Neural cell (in vitro differentiated cells): ENCODE results near the gene NARS2.

Experiments
- EP300 ChIP-seq: fragments of 450-650 bp; conservative IDR thresholded peaks from 2 replicates; pipeline ENCODE4 v1.6.1; 2014; ENCODE audit warnings: antibody characterized with exemption, mild to moderate bottlenecking, moderate library complexity; ENCODE audit not compliant: poor library complexity, severe bottlenecking
- EZH2 ChIP-seq: fragments of 200-600, 300-800 bp; shearing (Covaris generic), sonication (generic); IDR thresholded peaks from 2 replicates; pipeline ENCODE4 v1.6.1; 2014; ENCODE audit warnings: antibody characterized with exemption, low read length, borderline replicate concordance, mild to moderate bottlenecking; ENCODE audit not compliant: insufficient read depth, poor library complexity, severe bottlenecking
- MXI1 ChIP-seq: fragments of 450-650 bp; conservative IDR thresholded peaks from 2 replicates; pipeline ENCODE4 v1.6.1; 2014; ENCODE audit warnings: antibody characterized with exemption, mild to moderate bottlenecking; ENCODE audit not compliant: poor library complexity, severe bottlenecking
- POLR2AphosphoS5 ChIP-seq: IDR thresholded peaks from 2 replicates; pipeline ENCODE4 v1.6.1; 2012
- RAD21 ChIP-seq: fragments of 450-650 bp; conservative IDR thresholded peaks from 2 replicates; pipeline ENCODE4 v1.6.1; 2014; ENCODE audit warnings: antibody characterized with exemption, mild to moderate bottlenecking, moderate library complexity
- TAF1 ChIP-seq: IDR thresholded peaks from 2 replicates; pipeline ENCODE4 v1.6.1; 2012; ENCODE audit warnings: low read depth
- TF ChIP-seq, protein P1 (sequence below): fragments of 450-650 bp; IDR thresholded peaks from 2 replicates; pipeline ENCODE4 v1.5.1; 2014; ENCODE audit warnings: antibody characterized with exemption, mild to moderate bottlenecking, moderate library complexity; ENCODE audit not compliant: poor library complexity, severe bottlenecking
- TF ChIP-seq, protein P2 (sequence below): IDR thresholded peaks from 2 replicates; pipeline ENCODE4 v1.6.1; 2012; ENCODE audit warnings: borderline replicate concordance

DNA sequence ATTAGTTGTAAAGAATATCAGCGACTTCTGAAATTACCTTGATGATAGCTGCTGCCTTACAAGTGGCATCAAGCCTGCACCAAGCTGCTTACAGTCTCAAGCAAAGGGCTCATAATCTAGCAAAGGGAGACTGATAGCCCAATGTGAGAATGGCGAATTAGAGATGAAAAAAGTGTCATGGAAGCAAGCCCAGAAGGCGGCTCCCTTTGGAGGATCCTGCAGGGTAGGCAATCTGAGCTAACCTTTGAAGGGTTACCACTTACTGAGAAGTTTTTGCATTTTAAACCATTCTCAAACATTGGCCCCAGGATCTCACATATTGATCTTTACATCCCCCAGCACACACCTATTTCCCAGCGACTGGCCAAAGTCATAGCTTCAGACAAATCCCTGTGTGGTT lies 175.5 kb downstream of the NARS2 start:
- TF ChIP-seq EP300 (no peak), RAD21 (no peak), POLR2AphosphoS5 (no peak), EZH2 (no peak), TAF1 (no peak), MXI1 (no peak)
- TF ChIP-seq, protein P1, sequence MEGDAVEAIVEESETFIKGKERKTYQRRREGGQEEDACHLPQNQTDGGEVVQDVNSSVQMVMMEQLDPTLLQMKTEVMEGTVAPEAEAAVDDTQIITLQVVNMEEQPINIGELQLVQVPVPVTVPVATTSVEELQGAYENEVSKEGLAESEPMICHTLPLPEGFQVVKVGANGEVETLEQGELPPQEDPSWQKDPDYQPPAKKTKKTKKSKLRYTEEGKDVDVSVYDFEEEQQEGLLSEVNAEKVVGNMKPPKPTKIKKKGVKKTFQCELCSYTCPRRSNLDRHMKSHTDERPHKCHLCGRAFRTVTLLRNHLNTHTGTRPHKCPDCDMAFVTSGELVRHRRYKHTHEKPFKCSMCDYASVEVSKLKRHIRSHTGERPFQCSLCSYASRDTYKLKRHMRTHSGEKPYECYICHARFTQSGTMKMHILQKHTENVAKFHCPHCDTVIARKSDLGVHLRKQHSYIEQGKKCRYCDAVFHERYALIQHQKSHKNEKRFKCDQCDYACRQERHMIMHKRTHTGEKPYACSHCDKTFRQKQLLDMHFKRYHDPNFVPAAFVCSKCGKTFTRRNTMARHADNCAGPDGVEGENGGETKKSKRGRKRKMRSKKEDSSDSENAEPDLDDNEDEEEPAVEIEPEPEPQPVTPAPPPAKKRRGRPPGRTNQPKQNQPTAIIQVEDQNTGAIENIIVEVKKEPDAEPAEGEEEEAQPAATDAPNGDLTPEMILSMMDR, result no peak
- TF ChIP-seq, protein P2, sequence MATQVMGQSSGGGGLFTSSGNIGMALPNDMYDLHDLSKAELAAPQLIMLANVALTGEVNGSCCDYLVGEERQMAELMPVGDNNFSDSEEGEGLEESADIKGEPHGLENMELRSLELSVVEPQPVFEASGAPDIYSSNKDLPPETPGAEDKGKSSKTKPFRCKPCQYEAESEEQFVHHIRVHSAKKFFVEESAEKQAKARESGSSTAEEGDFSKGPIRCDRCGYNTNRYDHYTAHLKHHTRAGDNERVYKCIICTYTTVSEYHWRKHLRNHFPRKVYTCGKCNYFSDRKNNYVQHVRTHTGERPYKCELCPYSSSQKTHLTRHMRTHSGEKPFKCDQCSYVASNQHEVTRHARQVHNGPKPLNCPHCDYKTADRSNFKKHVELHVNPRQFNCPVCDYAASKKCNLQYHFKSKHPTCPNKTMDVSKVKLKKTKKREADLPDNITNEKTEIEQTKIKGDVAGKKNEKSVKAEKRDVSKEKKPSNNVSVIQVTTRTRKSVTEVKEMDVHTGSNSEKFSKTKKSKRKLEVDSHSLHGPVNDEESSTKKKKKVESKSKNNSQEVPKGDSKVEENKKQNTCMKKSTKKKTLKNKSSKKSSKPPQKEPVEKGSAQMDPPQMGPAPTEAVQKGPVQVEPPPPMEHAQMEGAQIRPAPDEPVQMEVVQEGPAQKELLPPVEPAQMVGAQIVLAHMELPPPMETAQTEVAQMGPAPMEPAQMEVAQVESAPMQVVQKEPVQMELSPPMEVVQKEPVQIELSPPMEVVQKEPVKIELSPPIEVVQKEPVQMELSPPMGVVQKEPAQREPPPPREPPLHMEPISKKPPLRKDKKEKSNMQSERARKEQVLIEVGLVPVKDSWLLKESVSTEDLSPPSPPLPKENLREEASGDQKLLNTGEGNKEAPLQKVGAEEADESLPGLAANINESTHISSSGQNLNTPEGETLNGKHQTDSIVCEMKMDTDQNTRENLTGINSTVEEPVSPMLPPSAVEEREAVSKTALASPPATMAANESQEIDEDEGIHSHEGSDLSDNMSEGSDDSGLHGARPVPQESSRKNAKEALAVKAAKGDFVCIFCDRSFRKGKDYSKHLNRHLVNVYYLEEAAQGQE, result no peak
